ENCODE results near the gene GNG5.

- TF ChIP-seq, protein P1, sequence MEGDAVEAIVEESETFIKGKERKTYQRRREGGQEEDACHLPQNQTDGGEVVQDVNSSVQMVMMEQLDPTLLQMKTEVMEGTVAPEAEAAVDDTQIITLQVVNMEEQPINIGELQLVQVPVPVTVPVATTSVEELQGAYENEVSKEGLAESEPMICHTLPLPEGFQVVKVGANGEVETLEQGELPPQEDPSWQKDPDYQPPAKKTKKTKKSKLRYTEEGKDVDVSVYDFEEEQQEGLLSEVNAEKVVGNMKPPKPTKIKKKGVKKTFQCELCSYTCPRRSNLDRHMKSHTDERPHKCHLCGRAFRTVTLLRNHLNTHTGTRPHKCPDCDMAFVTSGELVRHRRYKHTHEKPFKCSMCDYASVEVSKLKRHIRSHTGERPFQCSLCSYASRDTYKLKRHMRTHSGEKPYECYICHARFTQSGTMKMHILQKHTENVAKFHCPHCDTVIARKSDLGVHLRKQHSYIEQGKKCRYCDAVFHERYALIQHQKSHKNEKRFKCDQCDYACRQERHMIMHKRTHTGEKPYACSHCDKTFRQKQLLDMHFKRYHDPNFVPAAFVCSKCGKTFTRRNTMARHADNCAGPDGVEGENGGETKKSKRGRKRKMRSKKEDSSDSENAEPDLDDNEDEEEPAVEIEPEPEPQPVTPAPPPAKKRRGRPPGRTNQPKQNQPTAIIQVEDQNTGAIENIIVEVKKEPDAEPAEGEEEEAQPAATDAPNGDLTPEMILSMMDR (conservative IDR thresholded peaks at IDR 0.05; ENCODE audit: low read depth in 2 of 2) = no peak
- TF ChIP-seq ETS1 (IDR thresholded peaks at IDR 0.05) (no peak), POLR2AphosphoS5 (IDR thresholded peaks at IDR 0.05; ENCODE audit: low read depth) (no peak), ZNF331 (CRISPR knock-in tag; IDR thresholded peaks at IDR 0.05; ENCODE audit: low read depth) (no peak), EZH2 (IDR thresholded peaks at IDR 0.05; ENCODE audit: low read depth, unreplicated experiment) (no peak), EZH2phosphoT487 (IDR thresholded peaks at IDR 0.05; ENCODE audit: unreplicated experiment) (no peak), JUNB (IDR thresholded peaks at IDR 0.05; ENCODE audit: unreplicated experiment) (no peak), ZNF114 (CRISPR knock-in tag; IDR thresholded peaks at IDR 0.05) (no peak), CREB1 (CRISPR knock-in tag; IDR thresholded peaks at IDR 0.05; ENCODE audit: low read depth) (no peak)
- TF ChIP-seq, protein P2, sequence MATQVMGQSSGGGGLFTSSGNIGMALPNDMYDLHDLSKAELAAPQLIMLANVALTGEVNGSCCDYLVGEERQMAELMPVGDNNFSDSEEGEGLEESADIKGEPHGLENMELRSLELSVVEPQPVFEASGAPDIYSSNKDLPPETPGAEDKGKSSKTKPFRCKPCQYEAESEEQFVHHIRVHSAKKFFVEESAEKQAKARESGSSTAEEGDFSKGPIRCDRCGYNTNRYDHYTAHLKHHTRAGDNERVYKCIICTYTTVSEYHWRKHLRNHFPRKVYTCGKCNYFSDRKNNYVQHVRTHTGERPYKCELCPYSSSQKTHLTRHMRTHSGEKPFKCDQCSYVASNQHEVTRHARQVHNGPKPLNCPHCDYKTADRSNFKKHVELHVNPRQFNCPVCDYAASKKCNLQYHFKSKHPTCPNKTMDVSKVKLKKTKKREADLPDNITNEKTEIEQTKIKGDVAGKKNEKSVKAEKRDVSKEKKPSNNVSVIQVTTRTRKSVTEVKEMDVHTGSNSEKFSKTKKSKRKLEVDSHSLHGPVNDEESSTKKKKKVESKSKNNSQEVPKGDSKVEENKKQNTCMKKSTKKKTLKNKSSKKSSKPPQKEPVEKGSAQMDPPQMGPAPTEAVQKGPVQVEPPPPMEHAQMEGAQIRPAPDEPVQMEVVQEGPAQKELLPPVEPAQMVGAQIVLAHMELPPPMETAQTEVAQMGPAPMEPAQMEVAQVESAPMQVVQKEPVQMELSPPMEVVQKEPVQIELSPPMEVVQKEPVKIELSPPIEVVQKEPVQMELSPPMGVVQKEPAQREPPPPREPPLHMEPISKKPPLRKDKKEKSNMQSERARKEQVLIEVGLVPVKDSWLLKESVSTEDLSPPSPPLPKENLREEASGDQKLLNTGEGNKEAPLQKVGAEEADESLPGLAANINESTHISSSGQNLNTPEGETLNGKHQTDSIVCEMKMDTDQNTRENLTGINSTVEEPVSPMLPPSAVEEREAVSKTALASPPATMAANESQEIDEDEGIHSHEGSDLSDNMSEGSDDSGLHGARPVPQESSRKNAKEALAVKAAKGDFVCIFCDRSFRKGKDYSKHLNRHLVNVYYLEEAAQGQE (IDR thresholded peaks at IDR 0.05; ENCODE audit: unreplicated experiment) = no peak
Observed at GRCh38 chr1:84497631-84498275, 8.6 kb downstream of the GNG5 start.

Measured in GM23338 (cell line).